Astrocyte (in vitro differentiated cells and primary cell): Measurements from ENCODE around the gene TMEM204. TPM values are rescaled to one million over a fixed set of nuclear protein-coding genes. Genes with fewer than 3 reads are reported as not detected.

ENCODE experiments used
- DNase-seq: peaks from one replicate; pipeline ENCODE4 v3.0.0-alpha.2; 2010; ENCODE audit warnings: low read depth
- FAIRE-seq: peaks from 2 replicates; lab custom pipeline; 2011; peaks lifted over from hg19 to GRCh38; lab: Jason Lieb, UNC
- H2AFZ ChIP-seq: 2 replicates; pipeline ENCODE4 v1.6.0; 2012; ENCODE audit warnings: low read depth, low read length, inconsistent platforms
- H3K27ac ChIP-seq: 2 replicates; pipeline ENCODE4 v1.5.1; 2011; ENCODE audit warnings: low read depth, low read length, inconsistent platforms
- H3K27me3 ChIP-seq: 2 replicates; pipeline ENCODE4 v1.6.0; 2011; ENCODE audit warnings: low read length, inconsistent platforms; ENCODE audit not compliant: insufficient read depth
- H3K36me3 ChIP-seq: 2 replicates; pipeline ENCODE4 v1.5.1; 2011; ENCODE audit warnings: low read length, inconsistent platforms; ENCODE audit not compliant: insufficient read depth
- H3K4me1 ChIP-seq: 2 replicates; pipeline ENCODE4 v1.5.1; 2011; ENCODE audit warnings: low read length, inconsistent platforms; ENCODE audit not compliant: insufficient read depth
- H3K4me2 ChIP-seq: 2 replicates; pipeline ENCODE4 v1.6.0; 2012; ENCODE audit warnings: low read length, inconsistent platforms
- H3K4me3 ChIP-seq: 2 replicates; pipeline ENCODE4 v1.5.1; 2011; ENCODE audit warnings: low read depth, mild to moderate bottlenecking, low read length, inconsistent platforms; ENCODE audit not compliant: insufficient read depth
- H3K79me2 ChIP-seq: 2 replicates; pipeline ENCODE4 v1.6.0; 2012; ENCODE audit warnings: mild to moderate bottlenecking, low read length, inconsistent platforms; ENCODE audit not compliant: insufficient read depth
- H3K9ac ChIP-seq: 2 replicates; pipeline ENCODE4 v1.6.0; 2012; ENCODE audit warnings: mild to moderate bottlenecking, low read length, inconsistent platforms
- H3K9me3 ChIP-seq: 2 replicates; pipeline ENCODE4 v1.5.1; 2012; ENCODE audit warnings: low read depth, mild to moderate bottlenecking, low read length, inconsistent platforms; ENCODE audit not compliant: insufficient read depth
- H4K20me1 ChIP-seq: 2 replicates; pipeline ENCODE4 v1.6.0; 2012; ENCODE audit warnings: low read length, inconsistent platforms; ENCODE audit not compliant: insufficient read depth
- H3K27ac Mint-ChIP-seq: one replicate; pipeline ENCODE4 v1.8.0; 2021; ENCODE audit warnings: mild to moderate bottlenecking, mixed read lengths; ENCODE audit not compliant: unreplicated experiment
- H3K27me3 Mint-ChIP-seq: one replicate; pipeline ENCODE4 v1.8.0; 2021; ENCODE audit warnings: low read depth, mixed read lengths; ENCODE audit not compliant: unreplicated experiment
- H3K36me3 Mint-ChIP-seq: one replicate; pipeline ENCODE4 v1.8.0; 2021; ENCODE audit warnings: low read depth, mixed read lengths; ENCODE audit not compliant: unreplicated experiment
- H3K4me1 Mint-ChIP-seq: one replicate; pipeline ENCODE4 v1.8.0; 2021; ENCODE audit warnings: low read depth, mixed read lengths; ENCODE audit not compliant: unreplicated experiment
- H3K4me3 Mint-ChIP-seq: one replicate; pipeline ENCODE4 v1.8.0; 2021; ENCODE audit warnings: mild to moderate bottlenecking, moderate library complexity, mixed read lengths; ENCODE audit not compliant: unreplicated experiment
- H3K9me3 Mint-ChIP-seq: one replicate; pipeline ENCODE4 v1.8.0; 2021; ENCODE audit warnings: mild to moderate bottlenecking, mixed read lengths; ENCODE audit not compliant: unreplicated experiment
- EZH2 ChIP-seq: IDR thresholded peaks from 2 replicates; pipeline ENCODE4 v1.6.1; 2012; ENCODE audit warnings: mild to moderate bottlenecking, low read length, inconsistent platforms; ENCODE audit not compliant: insufficient read depth
- total RNA-seq: library from RNA; stranded (reverse); gene quantifications from 2 replicates; pipeline ENCODE4 v1.2.1, GENCODE V29; 2021
- TF ChIP-seq, protein P1 (sequence below): IDR thresholded peaks from 2 replicates; pipeline ENCODE4 v1.5.1; 2011; ENCODE audit warnings: low read depth, mild to moderate bottlenecking, inconsistent platforms, low read length, moderate library complexity; ENCODE audit not compliant: insufficient read depth

The TMEM204 gene
- total RNA-seq, 1 donor from 2014 or later, result not detected

DNA sequence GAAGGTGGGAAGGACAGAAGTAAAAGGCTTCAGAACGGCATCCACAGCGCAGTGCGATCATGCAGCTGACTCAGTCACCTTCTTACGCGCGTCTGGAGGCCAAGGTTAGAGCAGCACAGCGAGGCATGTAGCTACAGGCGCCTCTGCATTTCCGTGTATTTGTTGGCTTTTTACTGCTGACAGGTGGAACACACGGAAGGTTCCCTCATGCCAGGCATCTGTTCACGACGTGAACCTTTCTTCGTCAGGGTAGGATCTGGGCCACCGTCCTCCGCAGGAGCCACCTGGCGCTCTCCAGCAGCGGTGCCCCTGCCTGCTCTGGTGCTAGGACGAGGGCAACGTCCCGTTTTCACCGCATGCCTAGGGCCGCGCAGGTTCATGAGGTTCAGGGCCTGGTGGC, 15.3 kb downstream of the TMEM204 start:
- Mint-ChIP-seq H3K36me3 (peaks cover 13% of the 10 kb centered on the region), H3K9me3 (no peaks in the 10 kb centered on the region), H3K4me1 (peaks cover 5% of the 10 kb centered on the region), H3K27ac (no peak overlapping the region), H3K4me3 (no peak overlapping the region), H3K27me3 (no peaks in the 10 kb centered on the region)
- no peak for FAIRE-seq
- H3K36me3 ChIP-seq, result no peaks in the 10 kb centered on the region
- no peak for TF ChIP-seq EZH2
- TF ChIP-seq, protein P1, sequence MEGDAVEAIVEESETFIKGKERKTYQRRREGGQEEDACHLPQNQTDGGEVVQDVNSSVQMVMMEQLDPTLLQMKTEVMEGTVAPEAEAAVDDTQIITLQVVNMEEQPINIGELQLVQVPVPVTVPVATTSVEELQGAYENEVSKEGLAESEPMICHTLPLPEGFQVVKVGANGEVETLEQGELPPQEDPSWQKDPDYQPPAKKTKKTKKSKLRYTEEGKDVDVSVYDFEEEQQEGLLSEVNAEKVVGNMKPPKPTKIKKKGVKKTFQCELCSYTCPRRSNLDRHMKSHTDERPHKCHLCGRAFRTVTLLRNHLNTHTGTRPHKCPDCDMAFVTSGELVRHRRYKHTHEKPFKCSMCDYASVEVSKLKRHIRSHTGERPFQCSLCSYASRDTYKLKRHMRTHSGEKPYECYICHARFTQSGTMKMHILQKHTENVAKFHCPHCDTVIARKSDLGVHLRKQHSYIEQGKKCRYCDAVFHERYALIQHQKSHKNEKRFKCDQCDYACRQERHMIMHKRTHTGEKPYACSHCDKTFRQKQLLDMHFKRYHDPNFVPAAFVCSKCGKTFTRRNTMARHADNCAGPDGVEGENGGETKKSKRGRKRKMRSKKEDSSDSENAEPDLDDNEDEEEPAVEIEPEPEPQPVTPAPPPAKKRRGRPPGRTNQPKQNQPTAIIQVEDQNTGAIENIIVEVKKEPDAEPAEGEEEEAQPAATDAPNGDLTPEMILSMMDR, result no peak
- no peaks in the 10 kb centered on the region for H3K9me3 ChIP-seq
- H3K27me3 ChIP-seq, result no peaks in the 10 kb centered on the region
- H3K4me3 ChIP-seq, result no peak overlapping the region
- no peak overlapping the region for H3K4me2 ChIP-seq
- no peaks in the 10 kb centered on the region for H3K79me2 ChIP-seq
- H4K20me1 ChIP-seq, result peaks cover 2% of the 10 kb centered on the region
- no peak overlapping the region for H3K27ac ChIP-seq
- no peak overlapping the region for H3K9ac ChIP-seq
- no peak overlapping the region for H2AFZ ChIP-seq
- DNase-seq, result no peak
- H3K4me1 ChIP-seq, result peaks cover 11% of the 10 kb centered on the region

DNA sequence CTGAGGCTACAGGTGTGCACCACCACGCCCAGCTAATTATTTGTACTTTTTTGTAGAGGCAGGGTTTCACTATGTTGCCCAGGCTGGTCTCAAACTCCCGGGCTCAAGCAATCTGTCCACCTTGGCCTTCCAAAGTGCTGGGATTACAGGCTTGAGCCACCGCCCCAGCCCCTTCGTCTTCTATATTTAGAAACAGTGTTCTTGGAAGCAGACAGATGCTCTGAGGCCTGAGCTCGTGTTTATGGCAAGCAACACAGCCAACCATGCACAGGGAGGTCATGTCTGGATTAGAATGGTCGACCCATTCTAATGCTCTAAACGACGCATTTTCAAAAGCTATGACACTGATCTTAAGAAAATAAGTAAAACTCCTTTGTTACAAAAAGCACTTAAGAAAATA, 16.6 kb downstream of the TMEM204 start:
- H3K36me3 ChIP-seq, result no peaks in the 10 kb centered on the region
- peaks cover 4% of the 10 kb centered on the region for H3K4me1 Mint-ChIP-seq
- no peaks in the 10 kb centered on the region for H3K27me3 ChIP-seq
- H3K79me2 ChIP-seq, result no peaks in the 10 kb centered on the region
- no peaks in the 10 kb centered on the region for H3K9me3 Mint-ChIP-seq
- DNase-seq, result no peak
- FAIRE-seq, result no peak
- no peak overlapping the region for H3K27ac Mint-ChIP-seq
- peaks cover 18% of the 10 kb centered on the region for H3K36me3 Mint-ChIP-seq
- no peak overlapping the region for H3K4me3 ChIP-seq
- no peak overlapping the region for H3K27ac ChIP-seq
- TF ChIP-seq, protein P1, result no peak
- TF ChIP-seq EZH2, result no peak
- no peak overlapping the region for H2AFZ ChIP-seq
- H4K20me1 ChIP-seq, result peaks cover 2% of the 10 kb centered on the region
- peaks cover 11% of the 10 kb centered on the region for H3K4me1 ChIP-seq
- H3K9ac ChIP-seq, result no peak overlapping the region
- no peak overlapping the region for H3K4me2 ChIP-seq
- no peaks in the 10 kb centered on the region for H3K9me3 ChIP-seq
- H3K27me3 Mint-ChIP-seq, result no peaks in the 10 kb centered on the region
- no peak overlapping the region for H3K4me3 Mint-ChIP-seq

DNA sequence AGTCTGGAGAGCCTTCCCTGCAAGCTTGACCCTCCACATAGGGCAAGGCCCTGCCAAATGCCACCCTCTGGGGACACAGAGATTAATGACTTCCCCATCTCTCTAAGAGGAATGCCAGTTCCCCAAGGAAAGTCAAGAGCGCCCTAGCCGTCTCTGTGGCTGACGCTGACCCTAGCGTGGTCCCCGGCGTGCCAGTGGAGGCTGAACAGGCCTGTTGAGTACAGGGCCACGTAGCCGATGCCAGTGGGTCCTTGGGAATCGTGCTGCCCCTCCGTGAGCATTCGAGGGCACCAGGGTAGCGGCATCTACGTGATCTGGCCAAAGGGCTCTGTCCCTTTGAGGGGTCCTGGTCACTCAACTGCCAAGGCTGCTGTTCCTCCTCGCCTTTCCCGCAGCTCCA, 17.2 kb downstream of the TMEM204 start:
- Histone ChIP-seq H4K20me1 (peaks cover 2% of the 10 kb centered on the region), H3K9me3 (no peaks in the 10 kb centered on the region), H3K4me2 (no peak overlapping the region), H3K79me2 (no peaks in the 10 kb centered on the region), H3K4me1 (peaks cover 11% of the 10 kb centered on the region), H3K4me3 (no peak overlapping the region), H3K27ac (no peak overlapping the region), H3K27me3 (no peaks in the 10 kb centered on the region), H3K36me3 (no peaks in the 10 kb centered on the region), H3K9ac (no peak overlapping the region), H2AFZ (no peak overlapping the region)
- peaks cover 1% of the 10 kb centered on the region for H3K4me1 Mint-ChIP-seq
- DNase-seq (no peak), FAIRE-seq (no peak)
- peaks cover 24% of the 10 kb centered on the region for H3K36me3 Mint-ChIP-seq
- TF ChIP-seq EZH2, result no peak
- TF ChIP-seq, protein P1, result no peak
- H3K9me3 Mint-ChIP-seq, result no peaks in the 10 kb centered on the region
- H3K27me3 Mint-ChIP-seq, result no peaks in the 10 kb centered on the region
- no peak overlapping the region for H3K27ac Mint-ChIP-seq
- no peak overlapping the region for H3K4me3 Mint-ChIP-seq
